ENCODE results near the gene GAP43.

Gene GAP43

GRCh38 chr3:115658032-115658336 is 34.7 kb downstream of the GAP43 start:
- peak overlapping the region; percentile 94 for H2AFZ ChIP-seq (ENCODE audit: low read length)
- H3K4me1 ChIP-seq (ENCODE audit: insufficient read depth, low read length, poor library complexity, severe bottlenecking), result peaks cover 30% of the 10 kb centered on the region
- H3K27me3 ChIP-seq (ENCODE audit: insufficient read depth, low read length, poor library complexity, severe bottlenecking), result no peaks in the 10 kb centered on the region
- peak overlapping the region; percentile 95 for H3K4me2 ChIP-seq (ENCODE audit: low read depth, low read length, poor library complexity, severe bottlenecking)
- H4K20me1 ChIP-seq (ENCODE audit: insufficient read depth, low read length, poor library complexity, severe bottlenecking), result no peaks in the 10 kb centered on the region
- no peaks in the 10 kb centered on the region for H3K79me2 ChIP-seq (ENCODE audit: insufficient read depth, low read length)
- no peaks in the 10 kb centered on the region for H3K9me3 ChIP-seq (ENCODE audit: insufficient read depth, low read depth, low read length)
- peaks cover 10% of the 10 kb centered on the region; the same call in 1 of the 2 replicates for H3F3A ChIP-seq (ENCODE audit: low read depth)
- H3K9ac ChIP-seq (ENCODE audit: low read depth, low read length, poor library complexity, severe bottlenecking), result peak overlapping the region; percentile 93
- no peaks in the 10 kb centered on the region for H3K36me3 ChIP-seq (ENCODE audit: insufficient read depth, low read length)
- no peaks in the 10 kb centered on the region for H3K9me2 ChIP-seq (replicated peaks; ENCODE audit: low read depth, low read length)
- TF ChIP-seq EZH2phosphoT487 (IDR thresholded peaks at IDR 0.05; ENCODE audit: borderline replicate concordance), result no peak
- no peak for TF ChIP-seq CTCF (conservative IDR thresholded peaks at IDR 0.05; ENCODE audit: low read length)
- peak overlapping the region; percentile 84 for H3K4me3 ChIP-seq (ENCODE audit: low read length, poor library complexity, severe bottlenecking)

- Histone ChIP-seq H4K20me1 (ENCODE audit: insufficient read depth, low read length, poor library complexity, severe bottlenecking) (no peaks in the 10 kb centered on the region), H3K9me3 (ENCODE audit: insufficient read depth, low read depth, low read length) (no peaks in the 10 kb centered on the region), H3K27me3 (ENCODE audit: insufficient read depth, low read length, poor library complexity, severe bottlenecking) (no peaks in the 10 kb centered on the region), H3F3A (ENCODE audit: low read depth) (peaks cover 10% of the 10 kb centered on the region; the same call in 1 of the 2 replicates), H3K9ac (ENCODE audit: low read depth, low read length, poor library complexity, severe bottlenecking) (peak overlapping the region; percentile 93), H3K4me2 (ENCODE audit: low read depth, low read length, poor library complexity, severe bottlenecking) (peak overlapping the region; percentile 95), H3K79me2 (ENCODE audit: insufficient read depth, low read length) (no peaks in the 10 kb centered on the region), H3K4me3 (ENCODE audit: low read length, poor library complexity, severe bottlenecking) (peak overlapping the region; percentile 84), H3K36me3 (ENCODE audit: insufficient read depth, low read length) (no peaks in the 10 kb centered on the region), H2AFZ (ENCODE audit: low read length) (peak overlapping the region; percentile 94), H3K9me2 (replicated peaks; ENCODE audit: low read depth, low read length) (no peaks in the 10 kb centered on the region), H3K4me1 (ENCODE audit: insufficient read depth, low read length, poor library complexity, severe bottlenecking) (peaks cover 30% of the 10 kb centered on the region)
- TF ChIP-seq CTCF (conservative IDR thresholded peaks at IDR 0.05; ENCODE audit: low read length), result no peak
- TF ChIP-seq EZH2phosphoT487 (IDR thresholded peaks at IDR 0.05; ENCODE audit: borderline replicate concordance), result no peak
These were observed 35.2 kb downstream of the GAP43 start for GRCh38 chr3:115658337-115659181.

GRCh38 chr3:115659253-115660220 is 36.2 kb downstream of the GAP43 start:
- Histone ChIP-seq H2AFZ (ENCODE audit: low read length) (peak overlapping the region; percentile 94; the same call in 1 of the 2 replicates), H3K9me3 (ENCODE audit: insufficient read depth, low read depth, low read length) (no peaks in the 10 kb centered on the region), H3K79me2 (ENCODE audit: insufficient read depth, low read length) (no peaks in the 10 kb centered on the region), H3K27me3 (ENCODE audit: insufficient read depth, low read length, poor library complexity, severe bottlenecking) (no peaks in the 10 kb centered on the region), H3F3A (ENCODE audit: low read depth) (peaks cover 10% of the 10 kb centered on the region; the same call in 1 of the 2 replicates), H3K36me3 (ENCODE audit: insufficient read depth, low read length) (no peaks in the 10 kb centered on the region), H3K4me3 (ENCODE audit: low read length, poor library complexity, severe bottlenecking) (peak overlapping the region; percentile 84), H3K4me2 (ENCODE audit: low read depth, low read length, poor library complexity, severe bottlenecking) (peak overlapping the region; percentile 95), H3K9me2 (replicated peaks; ENCODE audit: low read depth, low read length) (no peaks in the 10 kb centered on the region), H3K9ac (ENCODE audit: low read depth, low read length, poor library complexity, severe bottlenecking) (peak overlapping the region; percentile 93), H3K4me1 (ENCODE audit: insufficient read depth, low read length, poor library complexity, severe bottlenecking) (peaks cover 30% of the 10 kb centered on the region), H4K20me1 (ENCODE audit: insufficient read depth, low read length, poor library complexity, severe bottlenecking) (no peaks in the 10 kb centered on the region)
- TF ChIP-seq EZH2phosphoT487 (IDR thresholded peaks at IDR 0.05; ENCODE audit: borderline replicate concordance) (no peak), CTCF (conservative IDR thresholded peaks at IDR 0.05; ENCODE audit: low read length) (no peak)

All from Loucy (cell line).